Measurements from ENCODE around the gene PHLDA2. TPM values are rescaled to one million over a fixed set of nuclear protein-coding genes. Genes with fewer than 3 reads are reported as not detected.

Gene PHLDA2
- total RNA-seq, 2 donors from 2014 or later: 29.9 to 36.7 TPM

DNA sequence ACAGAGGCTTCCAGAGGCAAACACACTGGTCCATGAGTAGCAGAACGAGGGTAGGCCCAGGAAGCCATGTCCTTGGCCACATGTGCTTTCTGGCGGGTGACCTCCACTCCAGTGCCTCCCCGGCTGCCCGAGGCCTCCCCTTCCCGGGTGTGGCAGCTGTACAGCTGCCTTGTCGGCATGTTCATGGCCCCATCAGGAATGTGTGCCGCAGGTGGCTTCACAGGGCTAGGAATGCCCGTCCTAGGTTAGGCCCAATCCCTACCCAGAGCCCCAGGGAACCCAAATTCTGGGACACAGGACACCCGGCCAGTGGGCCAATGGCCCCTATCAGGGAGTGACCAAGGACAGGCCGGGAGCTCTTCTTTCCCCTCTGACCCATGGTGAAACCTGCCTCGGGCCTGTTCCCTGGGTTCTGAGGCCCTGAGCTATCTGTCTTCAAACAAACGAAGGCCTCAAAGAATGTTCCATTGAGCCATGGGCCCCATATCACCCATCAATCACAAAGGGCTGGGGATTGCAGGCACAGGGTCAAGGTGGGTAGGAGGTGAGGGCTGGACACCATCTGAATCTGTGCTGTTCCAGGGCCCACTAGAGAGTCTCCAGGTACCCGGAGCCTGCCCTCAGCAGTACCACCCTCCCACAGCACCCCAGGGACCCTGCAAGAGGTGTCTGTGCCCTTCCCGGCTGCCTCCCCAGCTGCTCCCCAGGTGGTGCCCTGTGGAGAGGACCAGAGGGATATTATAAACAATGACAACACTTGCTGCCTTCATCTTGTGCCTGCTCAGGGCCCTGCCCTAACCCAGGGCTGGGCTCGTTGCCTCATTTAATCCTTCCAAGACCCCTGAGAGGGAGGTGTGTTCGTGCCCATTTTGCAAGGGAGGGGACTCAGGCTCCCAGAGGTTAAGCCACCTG, 39.6 kb downstream of the PHLDA2 start:
- no peak for DNase-seq
- intact Hi-C loops (cut with DNase I, micrococcal nuclease): loop anchor here (2.0 to 10.0 kb wide), 4 partner anchors 185 to 465 kb away; no protein-coding TSS in a partner anchor
- no peak for ATAC-seq

DNA sequence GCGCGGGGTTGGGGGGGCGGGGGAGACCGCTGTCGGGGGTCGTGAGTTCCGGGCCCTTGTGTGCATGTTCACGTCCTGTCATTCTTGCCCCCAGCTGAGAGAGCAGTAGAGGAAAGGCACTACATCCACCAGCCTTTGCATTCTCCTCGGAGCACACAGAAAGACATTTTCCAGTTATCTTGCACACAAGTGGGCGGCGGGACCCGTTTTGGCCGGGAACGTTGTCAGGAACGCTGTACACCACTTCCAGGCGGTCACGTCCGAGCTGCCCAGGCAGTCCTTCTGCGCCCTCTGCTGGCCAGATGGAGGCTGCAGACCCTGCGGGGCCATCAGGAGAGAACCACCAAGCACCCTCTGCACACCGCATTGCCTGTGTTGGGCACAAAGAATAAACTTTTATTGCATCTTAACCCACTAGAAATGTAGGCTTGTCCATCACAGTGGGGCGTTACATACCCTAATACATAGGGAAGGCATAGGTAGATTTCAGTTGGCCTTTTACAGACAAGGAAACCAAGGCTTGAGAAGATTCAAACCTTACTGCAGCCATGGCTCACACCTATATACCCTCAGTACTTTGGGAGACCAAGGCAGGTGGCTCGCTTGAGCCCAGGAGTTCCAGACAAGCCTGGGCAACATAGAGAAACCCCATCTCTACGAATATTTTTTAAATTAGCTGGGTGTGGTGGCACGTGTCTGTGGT, 40.8 kb downstream of the PHLDA2 start:
- intact Hi-C loops (cut with DNase I, micrococcal nuclease): loop anchor here in 1 of 2 donors (2.0 to 10.0 kb wide), 2 partner anchors 184 to 356 kb away; no protein-coding TSS in a partner anchor
- DNase-seq (peak; percentile 85 to 95), ATAC-seq (peak; percentile 42)

DNA sequence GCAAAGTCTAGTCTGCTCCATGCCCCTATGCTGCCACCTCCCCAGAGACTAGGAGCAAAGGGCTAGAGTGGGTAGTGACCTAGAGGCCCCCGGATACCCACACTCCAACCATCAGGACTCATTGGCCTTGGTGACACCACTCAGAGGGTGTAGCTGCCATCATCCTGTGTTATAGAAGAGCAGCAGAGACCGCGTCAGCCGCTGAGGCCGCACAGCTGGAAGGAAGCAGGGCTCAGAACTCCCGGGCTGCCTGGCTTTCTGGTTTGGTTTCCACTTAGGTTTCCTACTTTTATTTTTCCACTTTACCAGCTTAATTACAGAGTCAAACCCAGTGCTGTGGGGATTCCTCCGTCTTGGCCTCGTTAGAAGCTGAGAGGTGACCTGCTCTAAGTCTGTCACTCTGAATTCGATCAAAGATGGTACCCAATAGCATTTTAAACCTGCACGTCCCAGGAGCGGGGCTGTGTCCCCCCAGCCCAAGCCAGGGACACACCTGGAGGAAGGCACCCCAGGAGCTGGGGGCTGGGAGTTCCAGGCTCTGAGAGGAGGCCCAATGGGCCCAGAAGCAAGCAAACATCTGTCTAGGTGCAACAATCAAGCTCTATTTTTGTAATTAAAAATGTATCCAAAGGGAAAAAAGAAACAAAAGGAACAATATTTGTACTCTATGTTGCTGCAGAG, 41.6 kb downstream of the PHLDA2 start:
- ATAC-seq (no peak), DNase-seq (peak in 1 of 2 donors; percentile 25)
- intact Hi-C loops (cut with DNase I, micrococcal nuclease): loop anchor here in 1 of 2 donors (2.0 to 10.0 kb wide), 2 partner anchors 183 to 355 kb away; no protein-coding TSS in a partner anchor

DNA sequence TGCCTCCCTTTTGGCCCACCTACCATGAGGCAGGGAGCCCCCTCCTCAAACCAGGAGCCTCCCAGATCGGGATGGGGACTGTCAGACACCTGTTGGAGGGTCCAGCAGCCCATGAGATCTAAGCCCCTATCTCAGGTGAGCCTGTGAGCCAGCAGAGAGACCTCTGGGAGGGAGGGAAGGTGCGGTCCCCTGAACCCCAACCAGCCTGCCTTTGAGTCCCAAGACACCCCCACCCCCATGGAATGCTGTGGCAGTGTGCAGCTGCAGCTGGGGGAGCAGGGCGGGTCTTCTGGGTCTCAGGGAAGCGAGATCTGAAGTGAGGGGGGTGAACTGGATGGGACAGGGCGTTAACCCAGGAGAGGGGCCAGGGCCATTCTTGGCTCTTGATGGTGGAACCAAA, 42.3 kb downstream of the PHLDA2 start:
- ATAC-seq: no peak
- peak in 1 of 2 donors; percentile 27 for DNase-seq
- intact Hi-C loops (cut with DNase I, micrococcal nuclease): loop anchor here in 1 of 2 donors (10.0 kb wide), 1 partner anchor 182 kb away; no protein-coding TSS in a partner anchor

DNA sequence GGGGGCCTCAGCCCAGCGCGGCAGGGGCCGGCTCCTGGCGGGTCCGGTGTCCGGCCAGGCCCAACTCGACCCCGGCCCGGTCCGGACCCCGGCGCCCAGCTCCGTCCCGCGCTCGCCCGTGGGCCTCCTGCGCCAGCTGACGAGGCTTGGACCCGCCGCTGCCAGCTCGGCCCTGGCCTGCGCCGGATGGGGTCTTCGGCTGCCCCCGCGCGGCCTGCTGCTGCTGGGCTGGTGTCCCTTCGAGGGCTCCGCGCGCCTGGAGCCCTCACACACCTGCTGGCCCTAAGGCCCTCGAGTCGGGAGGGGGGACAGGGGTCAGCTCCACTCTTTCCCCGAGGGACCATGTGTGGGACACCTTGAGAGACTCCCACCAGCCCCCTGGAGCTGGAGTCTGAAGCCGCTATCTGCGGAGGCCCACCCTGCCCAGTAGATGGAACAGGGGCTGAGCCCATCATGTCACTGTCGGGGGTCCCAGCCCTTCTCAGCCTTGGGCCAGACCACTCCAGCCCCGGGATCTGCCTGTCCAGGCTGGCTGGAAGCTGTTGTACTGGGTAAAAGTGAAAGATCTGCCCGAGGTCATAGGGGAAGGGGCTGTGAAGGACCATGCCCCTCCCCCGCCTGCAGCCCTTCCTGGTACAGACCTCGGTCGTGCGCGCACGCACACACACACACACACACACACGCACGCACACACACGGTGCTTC, 42.9 kb downstream of the PHLDA2 start:
- peak; percentile 39 to 62 for DNase-seq
- intact Hi-C loops (cut with DNase I, micrococcal nuclease): loop anchor here in 1 of 2 donors (10.0 kb wide), 1 partner anchor 182 kb away; no protein-coding TSS in a partner anchor
- peak; percentile 2 for ATAC-seq

DNA sequence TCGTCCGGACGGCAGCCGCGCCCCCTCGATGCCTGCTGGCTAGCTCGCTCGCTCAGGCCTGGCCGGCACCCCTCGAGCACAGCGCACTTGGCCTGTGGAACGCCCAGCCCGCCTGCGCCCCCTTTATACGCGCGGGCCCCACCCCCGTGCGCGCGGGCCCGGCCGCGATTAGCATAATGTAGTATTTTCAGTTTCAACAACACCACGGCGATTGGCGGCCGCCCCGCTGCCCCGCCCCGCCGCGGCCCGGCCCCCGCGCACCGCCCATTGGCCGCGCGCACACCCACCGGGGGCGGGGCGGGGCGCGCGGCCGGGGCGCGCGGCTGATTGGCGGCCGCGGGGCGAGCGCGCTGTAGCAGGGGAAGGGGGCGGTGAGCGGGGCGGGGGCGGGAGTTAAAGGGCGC, 43.5 kb downstream of the PHLDA2 start, which contains the start of gene CDKN1C:
TSS of gene CDKN1C (minus strand) at position 98 of the 404 bp plus-strand sequence. CDS start 319 bp downstream, outside the sequence.
- peak; percentile 74 for ATAC-seq
- DNase-seq: peak; percentile 86 to 88
- intact Hi-C loops (cut with DNase I, micrococcal nuclease): loop anchor here in 1 of 2 donors (10.0 kb wide), 1 partner anchor 181 kb away; no protein-coding TSS in a partner anchor

DNA sequence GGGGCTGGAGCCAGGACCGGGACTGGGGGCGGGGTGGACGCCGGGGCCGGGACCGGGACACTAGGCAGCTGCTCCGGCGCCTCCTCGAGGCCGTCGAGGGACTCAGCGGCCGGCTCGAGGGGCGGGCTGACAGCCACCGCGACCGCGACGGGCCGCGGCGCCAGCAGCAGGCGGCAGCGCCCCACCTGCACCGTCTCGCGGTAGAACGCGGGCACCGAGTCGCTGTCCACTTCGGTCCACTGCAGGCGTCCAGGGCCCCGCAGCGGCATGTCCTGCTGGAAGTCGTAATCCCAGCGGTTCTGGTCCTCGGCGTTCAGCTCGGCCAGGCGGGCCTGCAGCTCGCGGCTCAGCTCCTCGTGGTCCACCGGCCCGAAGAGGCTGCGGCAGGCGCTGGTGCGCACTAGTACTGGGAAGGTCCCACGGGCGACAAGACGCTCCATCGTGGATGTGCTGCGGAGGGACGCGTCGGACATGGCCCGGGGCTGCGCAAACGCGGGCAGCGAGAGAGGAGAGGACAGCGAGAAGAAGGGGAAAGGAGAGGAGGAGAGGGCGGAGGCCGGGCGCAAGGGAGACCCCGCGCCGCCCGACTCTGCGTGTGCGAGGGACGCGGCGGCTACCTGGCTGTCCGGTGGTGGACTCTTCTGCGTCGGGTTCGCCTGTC, 44.1 kb downstream of the PHLDA2 start:
- ATAC-seq: peak; percentile 52
- peak; percentile 47 to 68 for DNase-seq
- intact Hi-C loops (cut with DNase I, micrococcal nuclease): loop anchor here in 1 of 2 donors (10.0 kb wide), 1 partner anchor 180 kb away; no protein-coding TSS in a partner anchor

DNA sequence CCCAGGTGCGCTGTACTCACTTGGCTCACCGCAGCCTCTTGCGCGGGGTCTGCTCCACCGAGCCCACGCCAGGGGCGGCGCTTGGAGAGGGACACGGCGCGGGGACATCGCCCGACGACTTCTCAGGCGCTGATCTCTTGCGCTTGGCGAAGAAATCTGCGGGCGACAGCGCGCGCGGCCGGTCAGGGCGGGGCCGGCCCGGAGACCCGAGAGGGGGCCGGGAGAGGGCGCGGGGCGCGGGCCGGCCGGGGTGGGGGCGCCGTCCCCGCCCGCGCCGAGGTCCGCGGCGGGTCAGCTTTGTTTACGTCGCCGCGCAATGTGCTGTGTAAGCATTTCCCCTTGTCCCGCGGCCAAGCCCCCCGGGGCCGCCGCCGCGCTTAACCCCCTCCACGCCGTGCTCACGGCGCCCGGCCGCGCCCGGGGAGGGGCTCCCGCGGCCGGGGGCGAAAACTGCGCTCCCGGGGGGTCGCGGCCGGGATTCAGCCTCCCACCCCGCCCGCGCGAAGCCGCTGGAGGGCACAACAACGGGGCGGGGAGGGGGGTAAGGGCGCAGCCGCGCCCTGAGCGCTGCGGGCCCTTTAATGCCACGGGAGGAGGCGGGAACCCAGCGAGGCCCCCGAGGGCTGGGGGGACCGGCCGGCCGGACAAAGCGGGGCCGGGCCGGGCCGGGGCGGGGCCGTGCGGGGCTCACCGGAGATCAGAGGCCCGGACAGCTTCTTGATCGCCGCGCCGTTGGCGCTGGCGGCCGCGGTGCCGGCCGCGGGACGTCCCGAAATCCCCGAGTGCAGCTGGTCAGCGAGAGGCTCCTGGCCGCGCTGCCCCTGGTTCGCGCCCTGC, 45.0 kb downstream of the PHLDA2 start:
- ATAC-seq (no peak), DNase-seq (no peak)
- intact Hi-C loops (cut with DNase I, micrococcal nuclease): loop anchor here in 1 of 2 donors (10.0 kb wide), 1 partner anchor 179 kb away; no protein-coding TSS in a partner anchor

DNA sequence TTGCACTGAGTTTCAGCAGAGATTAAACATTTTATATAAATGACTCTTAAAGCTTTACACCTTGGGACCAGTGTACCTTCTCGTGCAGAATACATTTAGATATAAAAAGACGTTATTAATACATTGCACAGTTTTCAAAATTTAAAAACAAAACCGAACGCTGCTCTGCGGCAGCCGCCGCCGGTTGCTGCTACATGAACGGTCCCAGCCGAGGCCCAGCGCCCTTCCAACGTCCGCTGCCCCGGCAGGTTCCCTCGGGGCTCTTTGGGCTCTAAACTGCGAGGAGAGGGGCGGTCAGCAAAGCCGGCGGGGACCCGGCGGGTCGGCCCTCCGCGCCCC, 45.6 kb downstream of the PHLDA2 start:
- intact Hi-C loops (cut with DNase I, micrococcal nuclease): loop anchor here in 1 of 2 donors (10.0 kb wide), 1 partner anchor 179 kb away; no protein-coding TSS in a partner anchor
- DNase-seq (peak in 1 of 2 donors; percentile 27), ATAC-seq (no peak)

DNA sequence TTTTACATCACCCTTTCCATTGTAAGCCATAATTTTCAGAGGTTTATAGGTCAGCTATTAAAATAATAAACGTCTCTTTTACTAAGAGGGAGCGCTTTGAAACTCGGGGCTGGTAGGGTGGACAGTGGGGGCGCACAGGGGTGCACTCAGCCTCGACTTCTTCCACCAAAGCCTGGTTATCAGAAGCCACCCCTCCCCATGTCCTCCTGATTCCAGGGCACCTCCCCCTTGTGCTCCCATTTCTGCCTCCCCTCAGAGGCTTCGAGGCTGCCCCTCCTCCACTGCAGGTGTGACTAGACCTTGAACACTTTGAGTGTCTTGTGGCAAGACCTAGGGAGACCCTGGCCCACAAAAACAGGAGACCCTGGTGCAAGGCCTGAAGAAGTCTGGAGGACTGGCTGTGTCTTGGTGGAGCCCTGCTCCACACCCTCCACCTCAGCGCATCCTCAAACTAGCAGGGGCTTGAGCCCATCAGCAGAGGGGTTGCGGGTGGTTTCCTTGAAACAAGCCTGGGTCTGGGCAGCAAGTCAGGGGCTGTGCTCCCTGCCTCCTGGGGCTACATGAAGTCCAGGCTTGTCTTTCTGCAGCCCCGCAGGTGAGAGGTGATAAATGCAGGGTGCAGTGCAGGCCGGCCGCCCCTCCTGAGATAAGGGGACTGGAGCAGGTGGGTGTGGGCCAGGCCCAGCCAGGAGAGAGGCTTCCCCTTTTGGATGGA, 46.7 kb downstream of the PHLDA2 start:
- intact Hi-C loops (cut with DNase I, micrococcal nuclease): loop anchor here in 1 of 2 donors (10.0 kb wide), 1 partner anchor 178 kb away; no protein-coding TSS in a partner anchor
- DNase-seq (no peak), ATAC-seq (no peak)

DNA sequence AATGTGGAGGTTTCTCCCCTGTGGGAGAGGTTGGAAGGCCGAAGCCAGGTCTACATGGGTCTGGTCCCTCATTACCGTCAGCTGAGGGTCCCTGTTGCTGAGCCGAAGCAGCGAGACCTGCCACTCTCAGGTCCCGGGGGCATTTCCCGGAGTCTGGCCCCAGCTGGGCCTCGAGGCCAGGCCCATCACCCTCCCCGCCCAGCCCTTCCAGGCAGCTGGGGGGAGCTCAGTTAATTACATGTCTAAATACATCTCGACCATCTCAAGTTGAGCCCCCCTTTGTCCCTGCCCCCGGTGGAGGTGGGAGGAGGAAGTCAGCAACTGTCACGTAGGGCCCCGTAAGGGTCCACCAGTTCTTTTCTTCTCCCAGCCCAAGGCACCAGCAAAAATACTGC, 47.2 kb downstream of the PHLDA2 start:
- ATAC-seq (no peak), DNase-seq (no peak)
- intact Hi-C loops (cut with DNase I, micrococcal nuclease): loop anchor here in 1 of 2 donors (10.0 kb wide), 1 partner anchor 177 kb away; no protein-coding TSS in a partner anchor

DNA sequence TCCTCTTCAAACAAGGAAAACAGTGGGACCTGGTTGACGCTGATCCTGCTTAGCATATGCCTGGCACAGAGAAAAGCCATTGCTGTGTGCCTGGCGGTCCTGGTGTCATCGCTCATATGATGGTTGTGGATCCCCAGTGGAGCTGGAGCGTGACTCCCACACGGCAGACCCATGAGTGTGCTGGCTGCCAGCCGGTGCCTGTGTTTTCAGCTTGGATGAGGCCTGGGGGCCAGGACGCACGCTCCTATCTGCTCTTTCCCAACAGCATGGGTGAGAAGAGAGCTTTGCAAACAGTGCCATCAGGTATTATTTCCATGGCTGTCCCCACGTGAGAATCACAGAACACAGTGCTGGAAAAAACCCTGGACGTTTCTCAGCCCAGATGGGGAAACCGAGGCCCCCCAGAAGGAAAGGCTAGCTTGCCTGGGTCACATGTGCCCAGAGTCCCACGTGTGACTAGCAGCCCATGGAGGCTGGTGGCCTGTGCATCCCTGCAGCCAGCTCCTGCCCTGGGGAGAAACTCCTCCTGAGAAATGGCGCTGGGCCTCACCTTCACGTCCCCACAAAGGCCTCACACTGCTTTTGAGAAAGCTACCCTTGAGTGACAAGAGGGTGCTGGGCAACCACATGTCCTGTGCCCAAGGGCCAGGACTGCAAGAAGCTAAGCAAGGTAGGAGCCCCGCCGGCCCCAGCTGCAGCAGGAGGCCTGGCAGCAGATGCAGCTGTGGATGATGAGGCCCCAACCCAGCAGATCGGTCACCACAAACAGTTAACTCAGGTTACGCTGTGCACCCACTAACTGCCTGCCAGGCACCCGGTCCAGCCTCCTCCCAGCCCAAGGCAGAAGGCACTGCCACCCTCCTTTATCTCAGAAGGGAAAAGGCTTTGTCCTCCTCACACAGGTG, 47.9 kb downstream of the PHLDA2 start:
- intact Hi-C loops (cut with DNase I, micrococcal nuclease): loop anchor here in 1 of 2 donors (10.0 kb wide), 1 partner anchor 177 kb away; no protein-coding TSS in a partner anchor
- no peak for DNase-seq
- no peak for ATAC-seq

DNA sequence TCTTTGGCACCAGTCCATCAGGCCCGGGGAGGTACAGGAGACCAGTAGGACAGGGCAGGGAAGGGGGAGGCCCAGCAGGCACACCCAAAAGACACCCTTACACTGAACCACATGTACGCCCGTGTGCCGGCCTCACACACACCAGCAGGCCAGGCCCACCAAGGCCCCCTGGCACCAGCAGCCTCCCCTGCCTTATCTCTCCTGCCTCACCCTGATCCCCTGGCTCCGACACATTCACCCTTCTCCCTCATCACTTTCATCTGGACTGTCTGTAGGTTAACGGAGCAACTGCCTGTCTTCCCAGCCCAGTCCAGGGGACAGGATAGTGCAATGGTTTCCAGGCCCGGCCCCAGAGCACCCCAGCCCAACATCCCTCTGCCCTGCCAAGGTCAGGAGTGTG, 48.6 kb downstream of the PHLDA2 start:
- intact Hi-C loops (cut with DNase I, micrococcal nuclease): loop anchor here in 1 of 2 donors (10.0 kb wide), 1 partner anchor 176 kb away; no protein-coding TSS in a partner anchor
- DNase-seq (no peak), ATAC-seq (no peak)

DNA sequence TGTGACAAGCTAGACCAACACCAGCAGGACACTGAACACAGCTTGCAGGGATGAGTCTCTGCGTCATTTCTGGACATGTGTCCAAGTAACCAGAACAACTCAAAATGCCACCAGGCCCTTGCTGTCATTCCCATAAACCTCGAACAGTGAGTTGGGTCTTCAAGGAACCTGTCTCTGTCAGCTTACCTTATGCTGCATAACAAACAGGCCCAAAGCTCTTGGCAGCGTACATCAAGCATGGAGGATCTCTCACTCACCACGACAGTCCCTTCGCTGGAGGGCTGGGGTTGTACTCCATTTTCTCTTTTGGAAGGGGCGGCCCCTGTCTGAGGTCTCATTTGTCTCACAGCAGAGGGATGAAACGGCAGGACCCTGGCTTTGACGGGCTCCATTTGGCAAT, 50.4 kb downstream of the PHLDA2 start:
- intact Hi-C loops (cut with DNase I, micrococcal nuclease): no loop called here
- DNase-seq (no peak), ATAC-seq (no peak)
